Eye (tissue), 1 donor: ENCODE data around the gene HOXA9.

Experiments
- DNase-seq: peaks from one replicate; pipeline ENCODE4 v3.0.0-alpha.2; 2015

The HOXA9 gene

DNA sequence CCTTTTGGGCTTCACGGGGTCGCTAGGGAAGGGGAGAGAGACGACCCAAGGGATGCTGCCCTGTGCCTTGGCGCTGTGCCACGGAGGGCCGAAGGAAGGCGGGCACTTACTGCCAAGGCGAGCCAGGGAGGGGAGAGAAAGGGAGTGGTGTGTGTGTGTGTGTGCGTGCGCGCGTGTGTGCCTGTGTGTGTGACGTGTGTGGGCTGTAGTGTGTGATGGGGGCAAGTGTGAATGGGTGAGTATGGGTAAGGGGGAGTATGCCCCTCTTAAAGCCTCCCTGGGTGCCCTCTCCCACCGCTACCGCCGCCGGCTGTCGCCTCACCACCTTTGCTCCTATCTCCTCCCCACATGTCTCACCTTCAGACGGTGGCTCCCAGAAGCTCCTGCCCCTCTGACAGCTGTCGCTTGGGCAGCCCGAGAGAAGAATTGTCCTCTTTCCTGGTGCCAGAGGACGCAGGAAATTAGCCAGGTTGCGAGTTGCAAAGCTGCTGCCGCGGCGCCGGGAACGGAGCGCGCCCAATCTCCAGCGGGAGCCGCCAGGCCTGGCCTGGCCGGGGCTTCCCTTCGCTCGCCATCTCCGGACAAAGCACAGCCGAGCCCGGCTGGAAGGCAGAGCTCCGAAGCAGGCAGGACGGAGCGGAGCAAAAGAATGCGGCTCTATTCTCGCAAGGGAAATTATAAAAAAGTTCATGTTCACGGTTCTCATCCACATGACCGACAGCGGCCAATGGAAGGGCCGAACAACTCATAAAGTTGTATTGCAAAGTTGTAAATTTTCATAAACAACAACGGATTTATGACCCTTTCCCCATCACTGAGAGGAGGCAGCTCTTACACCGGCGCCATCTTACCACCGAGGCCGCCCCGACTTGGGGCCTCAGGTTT, 13.2 kb downstream of the HOXA9 start, which contains the start of gene HOXA3:
TSS of gene HOXA3 (minus strand) at position 653 of the 885 bp plus-strand sequence. CDS start 41,943 bp downstream, outside the sequence.
- no peak for DNase-seq

DNA sequence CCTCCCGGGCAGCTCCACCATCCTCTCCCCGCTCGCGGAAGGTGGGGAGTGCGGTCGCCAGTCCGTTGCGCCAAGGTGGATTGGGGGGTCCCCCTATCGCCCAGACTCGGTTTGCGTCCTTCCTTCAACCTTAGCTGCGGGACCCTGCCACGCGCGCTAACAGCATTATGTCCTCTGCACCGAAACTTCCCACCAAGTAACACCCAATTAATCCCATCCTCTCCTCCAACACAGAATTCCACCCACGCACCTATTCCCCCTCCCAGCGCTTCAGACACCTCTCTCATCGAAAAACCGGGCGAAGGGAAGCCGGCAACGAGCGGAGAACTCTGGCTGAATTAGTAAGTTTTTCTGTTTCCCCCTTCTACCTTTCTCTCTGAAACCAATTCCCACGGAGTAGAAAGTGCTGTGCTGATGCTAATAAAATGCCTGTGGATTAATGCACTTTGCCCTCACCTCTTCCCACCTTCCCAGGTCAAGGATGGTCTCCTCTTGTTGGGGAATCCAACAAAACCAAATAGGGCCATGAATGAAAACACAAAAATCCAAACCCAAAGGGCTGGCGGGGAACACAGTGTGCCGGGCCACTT, 13.9 kb downstream of the HOXA9 start:
- DNase-seq: no peak

- peak; percentile 90 for DNase-seq
Observed at GRCh38 chr7:27150568-27151340, 14.6 kb downstream of the HOXA9 start.

GRCh38 chr7:27149842-27150567, 15.3 kb downstream of the HOXA9 start:
- no peak for DNase-seq

GRCh38 chr7:27148756-27149641, 16.3 kb downstream of the HOXA9 start:
- DNase-seq: no peak

DNA sequence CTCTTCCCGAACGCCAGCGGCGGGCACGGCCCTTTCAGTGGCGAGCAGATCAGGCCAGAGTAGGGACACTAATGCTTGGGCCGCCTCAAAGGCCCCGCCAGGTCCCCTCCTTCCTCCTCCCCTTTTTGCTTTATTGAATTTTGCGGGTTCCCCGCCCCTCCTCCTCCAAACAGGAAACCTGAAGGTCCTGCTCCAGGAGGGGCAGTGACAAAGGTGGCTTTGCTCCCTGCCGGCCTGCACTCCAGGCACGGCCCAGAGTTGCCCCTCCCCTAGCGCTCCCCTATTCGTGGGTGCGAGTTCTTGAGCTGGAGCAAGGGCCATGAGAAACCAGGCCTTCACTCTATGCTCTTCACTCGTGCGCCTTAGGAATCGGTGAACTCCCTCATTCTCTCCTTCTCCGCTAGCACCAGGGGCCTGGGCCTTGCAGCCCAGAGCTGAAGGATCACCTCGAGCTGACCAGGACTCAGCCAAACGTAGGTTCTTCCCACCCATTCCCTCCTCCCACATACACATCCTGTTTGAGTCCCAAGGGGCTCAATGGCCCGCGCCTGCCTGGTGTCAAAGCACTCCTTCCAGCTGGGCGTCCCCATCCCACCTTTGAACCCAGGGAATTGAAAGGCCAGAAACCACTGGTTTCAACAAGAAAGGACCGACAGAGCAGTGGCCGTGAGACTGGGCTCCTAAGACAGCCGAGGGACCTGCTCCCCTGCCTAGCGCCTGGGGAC, 17.1 kb downstream of the HOXA9 start:
- no peak for DNase-seq

DNA sequence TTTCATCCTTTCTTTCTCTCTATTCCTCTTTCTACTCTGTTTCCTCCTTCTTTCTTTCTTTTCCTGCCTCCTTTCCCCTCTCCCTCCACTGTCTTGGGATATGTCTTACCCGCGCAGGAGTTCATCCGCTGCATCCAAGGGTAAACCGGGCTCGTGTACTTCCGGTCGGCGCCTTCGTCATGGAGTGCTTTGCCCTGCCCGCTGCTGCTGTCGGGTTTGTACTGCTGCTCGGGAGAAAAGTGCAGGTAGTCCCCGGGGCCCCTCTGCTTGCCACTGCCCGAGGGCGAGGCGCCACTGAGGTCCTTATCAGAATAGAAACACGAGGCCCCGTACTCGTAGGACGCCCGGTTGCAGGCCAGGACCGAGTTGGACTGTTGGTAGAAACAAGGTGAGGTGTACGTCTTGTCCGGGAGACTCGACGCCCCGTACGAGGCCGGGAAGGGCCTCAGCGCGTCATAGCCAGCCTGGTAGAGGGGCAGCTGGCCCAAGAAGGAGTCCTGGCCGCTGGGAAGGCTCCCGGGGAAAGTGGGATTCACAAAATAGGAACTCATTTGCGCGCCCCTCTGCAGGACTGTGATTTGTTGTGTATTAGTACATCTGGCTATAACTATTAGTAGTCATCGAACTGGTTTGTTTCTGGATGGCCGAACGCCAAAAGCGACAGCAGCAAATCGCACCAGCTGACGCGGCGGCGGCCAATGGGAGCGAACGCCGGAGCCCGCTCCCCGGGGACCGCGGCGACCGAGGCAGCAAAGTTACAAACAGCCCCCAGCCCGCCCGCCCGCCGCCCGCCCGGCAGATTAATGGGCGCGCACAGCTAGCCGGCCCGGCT, 17.9 kb downstream of the HOXA9 start, which contains the start of gene HOXA6:
TSS of gene HOXA6 (minus strand) at position 576 of the 832 bp plus-strand sequence. CDS start at position 551, 25 bp downstream.
- DNase-seq: no peak

GRCh38 chr7:27146491-27147198, 18.7 kb downstream of the HOXA9 start:
- no peak for DNase-seq

- DNase-seq: no peak
Observed at GRCh38 chr7:27145914-27146412, 19.4 kb downstream of the HOXA9 start.

GRCh38 chr7:27145165-27145913, 20.0 kb downstream of the HOXA9 start:
- no peak for DNase-seq

GRCh38 chr7:27144781-27145164, 20.6 kb downstream of the HOXA9 start:
- no peak for DNase-seq

GRCh38 chr7:27143950-27144780, 21.2 kb downstream of the HOXA9 start:
- no peak for DNase-seq

- no peak for DNase-seq
Observed at GRCh38 chr7:27143023-27143949, 22.1 kb downstream of the HOXA9 start, which contains the start of gene HOXA5. HOXA5 (minus strand) TSS chr7:27143681; CDS start chr7:27143607, 74 bp downstream.

GRCh38 chr7:27142580-27143022, 22.7 kb downstream of the HOXA9 start:
- peak; percentile 66 for DNase-seq

- peak; percentile 45 for DNase-seq
Observed at GRCh38 chr7:27141923-27142579, 23.3 kb downstream of the HOXA9 start.
